Fibroblast of pulmonary artery (primary cell): Measurements from ENCODE around the gene S100A10.

Experiments used
- DNase-seq: peaks from one replicate; pipeline ENCODE4 v3.0.0-alpha.2; 2010; ENCODE audit warnings: low read depth
- H3K4me3 ChIP-seq: replicated peaks from 2 replicates; pipeline ENCODE4 v1.5.1; 2011; ENCODE audit warnings: low read depth, mild to moderate bottlenecking, control low read depth, low read length, moderate library complexity
- CTCF ChIP-seq: IDR thresholded peaks from 2 replicates; pipeline ENCODE4 v1.5.1; 2011; ENCODE audit warnings: mild to moderate bottlenecking, control low read depth, low read length, inconsistent platforms; ENCODE audit errors: missing control alignments

The S100A10 gene

GRCh38 chr1:151967091-151967490, 26.6 kb downstream of the S100A10 start:
- no peak overlapping the region for H3K4me3 ChIP-seq
- DNase-seq: no peak
- TF ChIP-seq CTCF: no peak

GRCh38 chr1:151966061-151966460, 27.6 kb downstream of the S100A10 start:
- H3K4me3 ChIP-seq: no peak overlapping the region
- TF ChIP-seq CTCF: no peak
- no peak for DNase-seq

GRCh38 chr1:151964510-151964909, 29.1 kb downstream of the S100A10 start:
- no peak overlapping the region for H3K4me3 ChIP-seq
- no peak for TF ChIP-seq CTCF
- DNase-seq: no peak

- no peak for DNase-seq
- TF ChIP-seq CTCF: no peak
- no peak overlapping the region for H3K4me3 ChIP-seq
Measured at GRCh38 chr1:151963288-151963687, 30.4 kb downstream of the S100A10 start.

GRCh38 chr1:151961833-151962232, 31.8 kb downstream of the S100A10 start:
- TF ChIP-seq CTCF: no peak
- H3K4me3 ChIP-seq: no peak overlapping the region
- DNase-seq: no peak

GRCh38 chr1:151960780-151961513, 32.7 kb downstream of the S100A10 start:
- no peak for DNase-seq
- H3K4me3 ChIP-seq: no peak overlapping the region
- TF ChIP-seq CTCF: no peak

- no peak for DNase-seq
- no peak overlapping the region for H3K4me3 ChIP-seq
- TF ChIP-seq CTCF: no peak
Measured at GRCh38 chr1:151958959-151959358, 34.7 kb downstream of the S100A10 start.
